Gastroesophageal sphincter (tissue), 4 donors: ENCODE measurements around the gene RUFY4. TPM values are rescaled to one million over a fixed set of nuclear protein-coding genes. Genes with fewer than 3 reads are reported as not detected.

Source experiments
- ATAC-seq: fragments of 150-250 bp; one replicate; pipeline ENCODE4 v1.9.1; 2016; ENCODE audit warnings: mild to moderate bottlenecking, moderate library complexity
- H3K27ac ChIP-seq, 4 donors: fragments of 200-600 bp; sonication (generic) in 3 of 4; 1 replicate in 3 of 4; 2 replicates in 1 of 4; pipeline ENCODE4 v1.5.1; 2016 to 2019
- H3K27me3 ChIP-seq: fragments of 200-600 bp; sonication (generic); one replicate; pipeline ENCODE4 v1.5.1; 2019
- H3K36me3 ChIP-seq, 2 donors: fragments of 200-600 bp; sonication (generic); one replicate each; pipeline ENCODE4 v1.5.1; 2019; ENCODE audit warnings: control low read depth in 1 of 2
- H3K4me1 ChIP-seq, 3 donors: fragments of 200-600 bp; sonication (generic); 1 replicate in 2 of 3; 2 replicates in 1 of 3; pipeline ENCODE4 v1.5.1; 2016 to 2019; ENCODE audit warnings: control low read depth in 2 of 3
- H3K4me3 ChIP-seq, 2 donors: fragments of 200-600 bp; sonication (generic); one replicate each; pipeline ENCODE4 v1.5.1; 2019; ENCODE audit warnings: mild to moderate bottlenecking in 1 of 2, moderate library complexity in 1 of 2
- H3K9me3 ChIP-seq, 3 donors: fragments of 200-600 bp; sonication (generic); one replicate each; pipeline ENCODE4 v1.5.1; 2017 to 2019; ENCODE audit warnings: control low read depth in 2 of 3
- EP300 ChIP-seq: sonication (generic); formaldehyde crosslinking; IDR thresholded peaks from one replicate; pipeline ENCODE4 v1.6.1; 2017; ENCODE audit warnings: antibody characterized with exemption, mild to moderate bottlenecking
- POLR2A ChIP-seq, 2 donors: fragments of 450-650 bp; IDR thresholded peaks; one replicate each; pipeline ENCODE4 v1.6.1; 2017; ENCODE audit warnings: antibody characterized with exemption in 2 of 2, mild to moderate bottlenecking in 2 of 2, moderate library complexity in 1 of 2
- POLR2AphosphoS5 ChIP-seq: sonication (generic); formaldehyde crosslinking; IDR thresholded peaks from one replicate; pipeline ENCODE4 v1.6.1; 2017; ENCODE audit warnings: antibody characterized with exemption
- WGBS, 2 donors: methylation state at CpG; one replicate each; pipeline ENCODE4 v1.1.5; 2018; ENCODE audit warnings: low coverage in 1 of 2; 5-methylcytosine and 5-hydroxymethylcytosine counted together
- total RNA-seq, 4 donors: library from RNA; depleted of rRNA; stranded (reverse); fragments of >200 nt; gene quantifications; one replicate each; pipeline ENCODE4 v1.1.0, GENCODE V29; 2016
- TF ChIP-seq, protein P1 (sequence below), 4 experiments: fragments of 200-600 bp in 2 of 4; fragments of 450-650 bp in 2 of 4; sonication (generic) in 1 of 4; IDR thresholded peaks; one replicate each; pipeline ENCODE4 v1.5.1; 2017 to 2019; ENCODE audit warnings: antibody characterized with exemption in 4 of 4, mild to moderate bottlenecking in 2 of 4, moderate library complexity in 2 of 4

The RUFY4 gene
- total RNA-seq, 4 donors from 2014 or later = not detected

DNA sequence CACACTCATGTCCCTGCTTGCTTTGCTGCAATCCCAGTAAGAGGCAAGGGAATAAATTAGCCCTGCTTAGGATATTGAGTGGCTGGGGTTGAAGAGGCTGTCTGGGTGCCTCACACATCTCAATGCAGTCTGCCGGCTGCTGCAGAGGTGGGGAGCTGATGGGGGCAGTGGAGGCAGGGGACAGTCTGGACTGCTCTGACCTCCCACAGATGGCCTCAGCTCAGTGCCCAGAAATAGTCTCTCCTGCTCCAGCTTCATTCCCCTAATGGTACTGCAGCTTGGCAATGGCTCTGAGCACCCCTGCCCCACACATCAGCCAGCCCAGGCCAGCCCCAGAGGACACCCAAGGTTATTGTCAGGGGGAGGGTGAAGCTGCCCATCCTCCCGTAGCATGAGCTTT lies 44.7 kb upstream of the RUFY4 start:
- H3K36me3 ChIP-seq = no peaks in the 10 kb centered on the region
- H3K4me1 ChIP-seq = peaks cover 0 to 13% (median 0%) of the 10 kb centered on the region in 3 donors
- no peak overlapping the region for H3K27ac ChIP-seq
- TF ChIP-seq EP300 (no peak), POLR2A (IDR thresholded peaks at IDR 0.05) (no peak), POLR2AphosphoS5 (no peak)
- TF ChIP-seq, protein P1, sequence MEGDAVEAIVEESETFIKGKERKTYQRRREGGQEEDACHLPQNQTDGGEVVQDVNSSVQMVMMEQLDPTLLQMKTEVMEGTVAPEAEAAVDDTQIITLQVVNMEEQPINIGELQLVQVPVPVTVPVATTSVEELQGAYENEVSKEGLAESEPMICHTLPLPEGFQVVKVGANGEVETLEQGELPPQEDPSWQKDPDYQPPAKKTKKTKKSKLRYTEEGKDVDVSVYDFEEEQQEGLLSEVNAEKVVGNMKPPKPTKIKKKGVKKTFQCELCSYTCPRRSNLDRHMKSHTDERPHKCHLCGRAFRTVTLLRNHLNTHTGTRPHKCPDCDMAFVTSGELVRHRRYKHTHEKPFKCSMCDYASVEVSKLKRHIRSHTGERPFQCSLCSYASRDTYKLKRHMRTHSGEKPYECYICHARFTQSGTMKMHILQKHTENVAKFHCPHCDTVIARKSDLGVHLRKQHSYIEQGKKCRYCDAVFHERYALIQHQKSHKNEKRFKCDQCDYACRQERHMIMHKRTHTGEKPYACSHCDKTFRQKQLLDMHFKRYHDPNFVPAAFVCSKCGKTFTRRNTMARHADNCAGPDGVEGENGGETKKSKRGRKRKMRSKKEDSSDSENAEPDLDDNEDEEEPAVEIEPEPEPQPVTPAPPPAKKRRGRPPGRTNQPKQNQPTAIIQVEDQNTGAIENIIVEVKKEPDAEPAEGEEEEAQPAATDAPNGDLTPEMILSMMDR (IDR thresholded peaks at IDR 0.05) = no peak
- H3K9me3 ChIP-seq = no peaks in the 10 kb centered on the region
- no peaks in the 10 kb centered on the region for H3K27me3 ChIP-seq
- ATAC-seq = no peak
- no peak overlapping the region for H3K4me3 ChIP-seq
- 60% methylated on average over 1 of the region's 2 CpGs; no CpG with 5 or more reads in 1 of the 2 donors for WGBS, 2 donors

GRCh38 chr2:218024871-218025270 lies 44.2 kb upstream of the RUFY4 start:
- no peak for ATAC-seq
- 93 to 100% methylated on average over 2 of the region's 2 CpGs for WGBS, 2 donors
- Histone ChIP-seq H3K27ac (no peak overlapping the region), H3K4me3 (no peak overlapping the region), H3K27me3 (no peaks in the 10 kb centered on the region), H3K36me3 (no peaks in the 10 kb centered on the region), H3K9me3 (no peaks in the 10 kb centered on the region), H3K4me1 (peaks cover 0 to 13% (median 0%) of the 10 kb centered on the region in 3 donors)
- no peak for TF ChIP-seq EP300
- TF ChIP-seq POLR2A (IDR thresholded peaks at IDR 0.05) = no peak
- no peak for TF ChIP-seq POLR2AphosphoS5
- TF ChIP-seq, protein P1 (IDR thresholded peaks at IDR 0.05) = no peak

GRCh38 chr2:218026244-218026643 lies 42.8 kb upstream of the RUFY4 start:
- ATAC-seq = no peak
- Histone ChIP-seq H3K27ac (no peak overlapping the region), H3K4me3 (no peak overlapping the region), H3K9me3 (no peaks in the 10 kb centered on the region), H3K4me1 (peaks cover 0 to 10% (median 0%) of the 10 kb centered on the region in 3 donors), H3K27me3 (no peaks in the 10 kb centered on the region), H3K36me3 (no peaks in the 10 kb centered on the region)
- TF ChIP-seq POLR2AphosphoS5 = no peak
- no peak for TF ChIP-seq EP300
- no peak for TF ChIP-seq POLR2A (IDR thresholded peaks at IDR 0.05)
- TF ChIP-seq, protein P1 (IDR thresholded peaks at IDR 0.05) = no peak
- WGBS, 2 donors = 70% methylated on average over 5 of the region's 7 CpGs; no CpG with 5 or more reads in 1 of the 2 donors

- Histone ChIP-seq H3K27me3 (no peaks in the 10 kb centered on the region), H3K27ac (no peak overlapping the region), H3K9me3 (no peaks in the 10 kb centered on the region), H3K36me3 (no peaks in the 10 kb centered on the region), H3K4me1 (peaks cover 0 to 4% (median 0%) of the 10 kb centered on the region in 3 donors), H3K4me3 (no peak overlapping the region)
- 79 to 90% methylated on average over 6 to 8 of the region's 17 CpGs for WGBS, 2 donors
- ATAC-seq = no peak
- no peak for TF ChIP-seq EP300
- TF ChIP-seq POLR2AphosphoS5 = no peak
- TF ChIP-seq, protein P1 (IDR thresholded peaks at IDR 0.05) = no peak
- no peak for TF ChIP-seq POLR2A (IDR thresholded peaks at IDR 0.05)
These were observed 42.2 kb upstream of the RUFY4 start for GRCh38 chr2:218026676-218027425.
